Measurements from ENCODE around the gene HIF1AN.

HIF1AN gene

DNA sequence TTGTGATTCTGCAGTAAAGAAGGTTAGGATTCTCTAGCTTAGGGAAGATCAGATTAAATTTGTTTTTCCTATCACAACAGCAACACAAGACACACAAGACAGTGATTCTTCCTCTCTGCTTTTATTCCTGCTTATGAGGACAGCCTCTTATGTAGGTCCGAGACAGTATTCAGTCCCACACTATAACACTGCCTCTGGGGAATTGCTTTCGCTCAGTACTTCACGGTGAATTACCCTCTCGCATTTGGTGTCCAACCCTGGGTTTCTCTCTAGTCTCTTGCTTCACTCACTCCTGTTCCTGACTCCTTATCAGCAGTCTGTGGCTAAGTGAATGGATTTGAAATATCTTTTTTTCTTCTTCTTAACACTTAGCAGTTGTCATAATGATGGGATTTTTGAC, 1.7 kb downstream of the HIF1AN start:
- peaks cover 7% of the 10 kb centered on the region for H3K36me3 ChIP-seq (ENCODE audit: control insufficient read depth, insufficient read depth, low read length)
- no peak for TF ChIP-seq CTCF (IDR thresholded peaks at IDR 0.05; ENCODE audit: insufficient read depth, low read length, poor library complexity, severe bottlenecking)
- no peak overlapping the region for H3K4me3 ChIP-seq (replicated peaks; ENCODE audit: low read depth, low read length)
- no peaks in the 10 kb centered on the region for H3K27me3 ChIP-seq (replicated peaks; ENCODE audit: control insufficient read depth, insufficient read depth, low read length)
- no peak for DNase-seq (ENCODE audit: extremely low read depth, insufficient read length)

DNA sequence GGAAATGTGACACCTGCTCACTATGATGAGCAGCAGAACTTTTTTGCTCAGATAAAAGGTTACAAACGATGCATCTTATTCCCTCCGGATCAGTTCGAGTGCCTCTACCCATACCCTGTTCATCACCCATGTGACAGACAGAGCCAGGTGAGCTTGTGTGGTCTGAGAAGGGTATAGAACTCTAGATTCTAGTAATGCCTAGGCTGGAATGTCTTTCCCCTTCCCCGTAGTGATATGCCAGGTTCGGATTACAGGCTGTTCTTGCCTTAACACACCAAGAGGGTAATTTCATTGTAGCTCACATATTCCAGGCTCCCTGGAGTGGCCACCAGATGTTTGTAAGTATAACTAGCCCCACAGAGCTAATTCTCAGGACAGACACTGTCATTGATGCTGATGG, 9.2 kb downstream of the HIF1AN start:
- no peak for TF ChIP-seq CTCF (IDR thresholded peaks at IDR 0.05; ENCODE audit: insufficient read depth, low read length, poor library complexity, severe bottlenecking)
- Histone ChIP-seq H3K27me3 (replicated peaks; ENCODE audit: control insufficient read depth, insufficient read depth, low read length) (no peaks in the 10 kb centered on the region), H3K4me3 (replicated peaks; ENCODE audit: low read depth, low read length) (no peak overlapping the region), H3K36me3 (ENCODE audit: control insufficient read depth, insufficient read depth, low read length) (peaks cover 29% of the 10 kb centered on the region)
- DNase-seq (ENCODE audit: extremely low read depth, insufficient read length) = no peak

- no peak for DNase-seq (ENCODE audit: extremely low read depth, insufficient read length)
- TF ChIP-seq CTCF (IDR thresholded peaks at IDR 0.05; ENCODE audit: insufficient read depth, low read length, poor library complexity, severe bottlenecking) = no peak
- Histone ChIP-seq H3K4me3 (replicated peaks; ENCODE audit: low read depth, low read length) (no peak overlapping the region), H3K36me3 (ENCODE audit: control insufficient read depth, insufficient read depth, low read length) (peaks cover 19% of the 10 kb centered on the region), H3K27me3 (replicated peaks; ENCODE audit: control insufficient read depth, insufficient read depth, low read length) (no peaks in the 10 kb centered on the region)
Measured at GRCh38 chr10:100551196-100551595, 15.5 kb downstream of the HIF1AN start.

GRCh38 chr10:100551738-100552137, 16.0 kb downstream of the HIF1AN start:
- TF ChIP-seq CTCF (IDR thresholded peaks at IDR 0.05; ENCODE audit: insufficient read depth, low read length, poor library complexity, severe bottlenecking) = no peak
- no peak for DNase-seq (ENCODE audit: extremely low read depth, insufficient read length)
- H3K36me3 ChIP-seq (ENCODE audit: control insufficient read depth, insufficient read depth, low read length) = peaks cover 19% of the 10 kb centered on the region
- H3K4me3 ChIP-seq (replicated peaks; ENCODE audit: low read depth, low read length) = no peak overlapping the region
- H3K27me3 ChIP-seq (replicated peaks; ENCODE audit: control insufficient read depth, insufficient read depth, low read length) = no peaks in the 10 kb centered on the region

DNA sequence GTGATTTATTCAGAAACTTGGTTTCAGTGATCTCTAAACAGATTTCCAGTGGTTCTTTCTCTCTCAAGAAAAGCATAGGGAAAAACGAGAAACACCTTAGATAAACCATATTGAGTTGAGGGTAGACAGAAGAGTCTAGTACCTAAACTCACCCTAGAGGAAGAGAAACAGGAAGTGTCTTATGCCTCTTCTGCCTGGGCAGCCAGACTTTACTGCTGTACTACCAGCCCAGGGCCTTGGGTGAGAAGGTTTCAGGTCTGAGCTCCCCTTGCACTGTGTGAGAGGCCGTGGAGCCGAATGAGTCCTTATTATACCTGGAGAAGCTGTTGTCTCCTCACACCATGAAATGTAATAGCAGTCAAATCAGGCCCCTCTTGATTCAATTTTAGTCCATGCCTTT, 18.2 kb downstream of the HIF1AN start:
- no peak for DNase-seq (ENCODE audit: extremely low read depth, insufficient read length)
- TF ChIP-seq CTCF (IDR thresholded peaks at IDR 0.05; ENCODE audit: insufficient read depth, low read length, poor library complexity, severe bottlenecking) = no peak
- H3K4me3 ChIP-seq (replicated peaks; ENCODE audit: low read depth, low read length) = no peak overlapping the region
- no peaks in the 10 kb centered on the region for H3K27me3 ChIP-seq (replicated peaks; ENCODE audit: control insufficient read depth, insufficient read depth, low read length)
- H3K36me3 ChIP-seq (ENCODE audit: control insufficient read depth, insufficient read depth, low read length) = peaks cover 11% of the 10 kb centered on the region

DNA sequence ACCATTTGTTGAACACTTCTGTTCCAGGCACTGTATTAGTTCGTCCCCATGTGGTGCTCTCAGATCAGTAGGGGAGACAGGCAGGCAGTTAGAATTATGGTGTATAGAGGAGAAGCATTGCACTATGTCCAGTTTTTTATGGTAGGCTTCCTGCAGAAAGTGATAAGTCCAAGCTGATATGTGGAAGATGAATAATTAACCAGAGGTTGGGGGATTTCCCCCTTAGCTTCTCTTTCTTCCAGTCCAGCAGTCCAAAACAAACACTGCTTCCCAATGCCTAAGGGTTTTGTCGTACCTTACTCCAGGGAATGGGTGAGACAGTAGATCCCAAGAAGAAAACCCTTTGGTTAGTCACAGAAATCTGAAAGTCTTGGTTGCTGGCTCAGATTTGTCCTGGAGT, 19.2 kb downstream of the HIF1AN start:
- H3K4me3 ChIP-seq (replicated peaks; ENCODE audit: low read depth, low read length) = no peak overlapping the region
- no peak for TF ChIP-seq CTCF (IDR thresholded peaks at IDR 0.05; ENCODE audit: insufficient read depth, low read length, poor library complexity, severe bottlenecking)
- H3K27me3 ChIP-seq (replicated peaks; ENCODE audit: control insufficient read depth, insufficient read depth, low read length) = no peaks in the 10 kb centered on the region
- H3K36me3 ChIP-seq (ENCODE audit: control insufficient read depth, insufficient read depth, low read length) = peaks cover 6% of the 10 kb centered on the region
- DNase-seq (ENCODE audit: extremely low read depth, insufficient read length) = no peak
